ENCODE data around the gene C12orf60.

The C12orf60 gene

GRCh38 chr12:14860490-14860889, 57.0 kb downstream of the C12orf60 start:
- no peaks in the 10 kb centered on the region for H3K4me1 ChIP-seq
- H3K27ac ChIP-seq, result no peak overlapping the region
- H3K27me3 ChIP-seq, result no peaks in the 10 kb centered on the region
- H3K4me3 ChIP-seq, result no peak overlapping the region
- peaks cover 0 to 21% (median 3%) of the 10 kb centered on the region in 3 donors for H3K9me3 ChIP-seq
- no peaks in the 10 kb centered on the region for H3K36me3 ChIP-seq
- intact Hi-C loops (cut with DNase I; ENCODE audit: low total_unique reads), result no loop called here
- TF ChIP-seq, protein P1, sequence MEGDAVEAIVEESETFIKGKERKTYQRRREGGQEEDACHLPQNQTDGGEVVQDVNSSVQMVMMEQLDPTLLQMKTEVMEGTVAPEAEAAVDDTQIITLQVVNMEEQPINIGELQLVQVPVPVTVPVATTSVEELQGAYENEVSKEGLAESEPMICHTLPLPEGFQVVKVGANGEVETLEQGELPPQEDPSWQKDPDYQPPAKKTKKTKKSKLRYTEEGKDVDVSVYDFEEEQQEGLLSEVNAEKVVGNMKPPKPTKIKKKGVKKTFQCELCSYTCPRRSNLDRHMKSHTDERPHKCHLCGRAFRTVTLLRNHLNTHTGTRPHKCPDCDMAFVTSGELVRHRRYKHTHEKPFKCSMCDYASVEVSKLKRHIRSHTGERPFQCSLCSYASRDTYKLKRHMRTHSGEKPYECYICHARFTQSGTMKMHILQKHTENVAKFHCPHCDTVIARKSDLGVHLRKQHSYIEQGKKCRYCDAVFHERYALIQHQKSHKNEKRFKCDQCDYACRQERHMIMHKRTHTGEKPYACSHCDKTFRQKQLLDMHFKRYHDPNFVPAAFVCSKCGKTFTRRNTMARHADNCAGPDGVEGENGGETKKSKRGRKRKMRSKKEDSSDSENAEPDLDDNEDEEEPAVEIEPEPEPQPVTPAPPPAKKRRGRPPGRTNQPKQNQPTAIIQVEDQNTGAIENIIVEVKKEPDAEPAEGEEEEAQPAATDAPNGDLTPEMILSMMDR (IDR thresholded peaks at IDR 0.05), result no peak
- DNase-seq, result no peak

- TF ChIP-seq, protein P1 (IDR thresholded peaks at IDR 0.05), result no peak
- intact Hi-C loops (cut with DNase I; ENCODE audit: low total_unique reads), result no loop called here
- Histone ChIP-seq H3K27me3 (no peaks in the 10 kb centered on the region), H3K9me3 (no peaks in the 10 kb centered on the region), H3K27ac (no peak overlapping the region), H3K36me3 (no peaks in the 10 kb centered on the region), H3K4me3 (no peak overlapping the region), H3K4me1 (no peaks in the 10 kb centered on the region)
- no peak for DNase-seq
Measured at GRCh38 chr12:14868916-14869506, 65.5 kb downstream of the C12orf60 start.

GRCh38 chr12:14871247-14871646, 67.8 kb downstream of the C12orf60 start:
- intact Hi-C loops (cut with DNase I; ENCODE audit: low total_unique reads), result no loop called here
- Histone ChIP-seq H3K4me3 (no peak overlapping the region), H3K27me3 (no peaks in the 10 kb centered on the region), H3K9me3 (no peaks in the 10 kb centered on the region), H3K4me1 (no peaks in the 10 kb centered on the region), H3K27ac (no peak overlapping the region), H3K36me3 (no peaks in the 10 kb centered on the region)
- no peak for DNase-seq
- TF ChIP-seq, protein P1 (IDR thresholded peaks at IDR 0.05), result no peak

DNA sequence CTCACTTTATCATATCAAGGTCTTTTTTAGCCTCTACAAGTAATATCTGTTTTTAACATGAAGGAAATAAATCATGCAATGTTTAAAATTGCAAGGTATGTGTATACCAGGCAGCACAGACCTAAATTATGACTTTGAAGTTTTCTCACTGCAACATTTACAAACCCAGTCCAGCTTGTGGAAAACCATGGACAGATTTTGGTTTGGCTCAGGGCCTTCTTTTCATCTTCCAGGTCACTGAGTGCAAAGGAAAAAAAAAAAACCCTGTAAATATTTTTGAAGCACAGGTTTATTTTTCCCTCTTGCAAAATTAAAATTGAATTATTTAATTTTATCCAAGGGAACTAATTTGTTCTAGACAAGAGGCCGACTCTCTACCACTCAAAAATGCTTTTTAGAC, 68.4 kb downstream of the C12orf60 start:
- TF ChIP-seq, protein P1 (IDR thresholded peaks at IDR 0.05), result no peak
- DNase-seq, result no peak
- intact Hi-C loops (cut with DNase I; ENCODE audit: low total_unique reads), result no loop called here

DNA sequence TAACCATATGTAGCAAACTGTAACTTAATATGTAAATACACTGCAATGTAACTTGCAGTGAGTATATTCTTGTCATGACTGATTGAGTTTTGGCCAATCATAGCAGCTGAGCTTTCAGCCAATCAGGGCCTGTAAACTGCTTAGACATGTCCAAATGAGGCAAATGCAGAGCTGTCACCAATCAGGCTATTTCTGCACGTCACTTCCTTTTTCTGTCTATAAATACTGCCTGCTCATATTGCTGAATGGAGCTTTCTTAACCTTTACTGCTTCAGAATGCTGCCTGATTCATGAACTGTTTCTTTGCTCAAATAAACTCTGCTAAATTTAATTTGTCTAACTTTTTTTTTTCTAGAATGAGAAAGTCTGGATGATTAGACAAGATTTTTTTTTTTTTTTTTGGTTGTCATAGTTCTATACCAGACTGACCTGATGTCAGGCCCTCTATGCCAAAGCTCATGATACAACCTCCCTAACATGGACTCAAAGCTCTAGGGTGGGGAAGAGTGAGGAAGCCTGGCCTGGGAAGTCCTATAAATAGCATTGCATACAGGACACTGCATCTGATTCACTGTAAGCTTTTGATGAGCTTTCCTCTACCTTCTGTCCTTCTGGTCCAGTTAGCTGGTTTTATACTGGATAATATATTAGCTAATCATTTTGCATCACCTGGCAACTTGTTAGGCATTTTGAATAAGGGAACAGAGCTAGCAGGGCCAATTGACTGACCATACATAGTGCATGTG, 70.1 kb downstream of the C12orf60 start:
- H3K4me1 ChIP-seq, result no peaks in the 10 kb centered on the region
- H3K4me3 ChIP-seq, result no peak overlapping the region
- H3K9me3 ChIP-seq, result no peaks in the 10 kb centered on the region
- intact Hi-C loops (cut with DNase I; ENCODE audit: low total_unique reads), result no loop called here
- H3K27me3 ChIP-seq, result no peaks in the 10 kb centered on the region
- DNase-seq, result no peak
- no peaks in the 10 kb centered on the region for H3K36me3 ChIP-seq
- H3K27ac ChIP-seq, result no peak overlapping the region
- TF ChIP-seq, protein P1 (IDR thresholded peaks at IDR 0.05), result no peak

More for the DNA sequence above, 68.4 kb downstream of the C12orf60 start:
- H3K27me3 ChIP-seq, result no peaks in the 10 kb centered on the region
- H3K27ac ChIP-seq, result no peak overlapping the region
- no peak overlapping the region for H3K4me3 ChIP-seq
- H3K9me3 ChIP-seq, result no peaks in the 10 kb centered on the region
- H3K4me1 ChIP-seq, result no peaks in the 10 kb centered on the region
- H3K36me3 ChIP-seq, result no peaks in the 10 kb centered on the region

Measured in tibial artery (tissue), 4 donors.